ENCODE measurements around the gene GRIA1.

The GRIA1 gene

GRCh38 chr5:153619771-153620170 is 129.3 kb downstream of the GRIA1 start:
- TF ChIP-seq REST (IDR thresholded peaks at IDR 0.05; ENCODE audit: low read depth): no peak
- TF ChIP-seq RAD21 (IDR thresholded peaks at IDR 0.05; ENCODE audit: low read depth): no peak
- TF ChIP-seq USF1 (IDR thresholded peaks at IDR 0.05): no peak
- no peak for TF ChIP-seq TEAD4 (IDR thresholded peaks at IDR 0.05)
- TF ChIP-seq CEBPB (IDR thresholded peaks at IDR 0.05): no peak
- TF ChIP-seq NFIC (IDR thresholded peaks at IDR 0.05): no peak

GRCh38 chr5:153623124-153623523 is 132.7 kb downstream of the GRIA1 start:
- no peak for TF ChIP-seq ZBTB7A (IDR thresholded peaks at IDR 0.05; ENCODE audit: low read depth)
- TF ChIP-seq YY1 (IDR thresholded peaks at IDR 0.05; ENCODE audit: low read depth): no peak

- no peak for TF ChIP-seq CREB1 (IDR thresholded peaks at IDR 0.05; ENCODE audit: low read depth)
- no peak for TF ChIP-seq TAF1 (IDR thresholded peaks at IDR 0.05; ENCODE audit: low read depth)
- no peak for TF ChIP-seq USF1 (IDR thresholded peaks at IDR 0.05)
- no peak for TF ChIP-seq TCF12 (IDR thresholded peaks at IDR 0.05; ENCODE audit: low read depth)
- no peak for TF ChIP-seq NFIC (IDR thresholded peaks at IDR 0.05)
- no peak for TF ChIP-seq RAD21 (IDR thresholded peaks at IDR 0.05; ENCODE audit: low read depth)
- no peak for TF ChIP-seq YY1 (IDR thresholded peaks at IDR 0.05; ENCODE audit: low read depth)
- no peak for TF ChIP-seq MAX (IDR thresholded peaks at IDR 0.05)
- TF ChIP-seq REST (IDR thresholded peaks at IDR 0.05; ENCODE audit: low read depth): no peak
- no peak for TF ChIP-seq FOXM1 (IDR thresholded peaks at IDR 0.05; ENCODE audit: borderline replicate concordance, low read depth)
- TF ChIP-seq EP300 (IDR thresholded peaks at IDR 0.05; ENCODE audit: borderline replicate concordance): no peak
- no peak for TF ChIP-seq TEAD4 (IDR thresholded peaks at IDR 0.05)
- TF ChIP-seq EGR1 (IDR thresholded peaks at IDR 0.05): no peak
- TF ChIP-seq CEBPB (IDR thresholded peaks at IDR 0.05): no peak
- no peak for TF ChIP-seq ZBTB7A (IDR thresholded peaks at IDR 0.05; ENCODE audit: low read depth)
Observed at GRCh38 chr5:153623751-153624450, 133.4 kb downstream of the GRIA1 start.

GRCh38 chr5:153624451-153624765 is 133.9 kb downstream of the GRIA1 start:
- TF ChIP-seq YY1 (IDR thresholded peaks at IDR 0.05; ENCODE audit: low read depth): no peak
- no peak for TF ChIP-seq FOXM1 (IDR thresholded peaks at IDR 0.05; ENCODE audit: borderline replicate concordance, low read depth)
- no peak for TF ChIP-seq TAF1 (IDR thresholded peaks at IDR 0.05; ENCODE audit: low read depth)
- TF ChIP-seq TCF12 (IDR thresholded peaks at IDR 0.05; ENCODE audit: low read depth): no peak
- TF ChIP-seq EGR1 (IDR thresholded peaks at IDR 0.05): no peak
- TF ChIP-seq CREB1 (IDR thresholded peaks at IDR 0.05; ENCODE audit: low read depth): no peak
- no peak for TF ChIP-seq ZBTB7A (IDR thresholded peaks at IDR 0.05; ENCODE audit: low read depth)
- no peak for TF ChIP-seq TEAD4 (IDR thresholded peaks at IDR 0.05)
- no peak for TF ChIP-seq REST (IDR thresholded peaks at IDR 0.05; ENCODE audit: low read depth)
- no peak for TF ChIP-seq MAX (IDR thresholded peaks at IDR 0.05)
- TF ChIP-seq EP300 (IDR thresholded peaks at IDR 0.05; ENCODE audit: borderline replicate concordance): no peak
- TF ChIP-seq USF1 (IDR thresholded peaks at IDR 0.05): no peak
- TF ChIP-seq RAD21 (IDR thresholded peaks at IDR 0.05; ENCODE audit: low read depth): no peak
